ENCODE measurements around the gene SORCS3.

Gene SORCS3

GRCh38 chr10:105026566-105026965, 385.5 kb downstream of the SORCS3 start:
- no peak for DNase-seq

DNA sequence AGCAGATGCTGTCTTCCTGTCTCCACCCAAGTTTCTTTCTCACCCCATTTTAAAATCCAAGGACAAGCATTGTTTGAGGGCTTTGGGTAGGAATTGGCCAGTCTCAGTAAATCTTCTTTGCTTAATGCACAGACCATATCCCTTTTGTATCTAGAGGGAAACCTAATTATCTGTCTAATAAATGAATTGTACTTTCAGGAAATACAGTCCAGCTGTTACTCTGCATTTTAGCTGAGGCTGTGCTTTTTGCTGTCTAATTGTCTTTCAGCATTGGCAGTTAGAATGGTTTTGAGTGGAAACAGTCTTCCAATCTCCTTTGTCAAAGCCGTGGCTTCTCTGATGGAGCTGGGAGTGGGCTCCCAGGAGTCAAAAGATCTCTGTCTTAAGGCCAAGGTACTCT, 388.2 kb downstream of the SORCS3 start:
- no peak for DNase-seq

DNA sequence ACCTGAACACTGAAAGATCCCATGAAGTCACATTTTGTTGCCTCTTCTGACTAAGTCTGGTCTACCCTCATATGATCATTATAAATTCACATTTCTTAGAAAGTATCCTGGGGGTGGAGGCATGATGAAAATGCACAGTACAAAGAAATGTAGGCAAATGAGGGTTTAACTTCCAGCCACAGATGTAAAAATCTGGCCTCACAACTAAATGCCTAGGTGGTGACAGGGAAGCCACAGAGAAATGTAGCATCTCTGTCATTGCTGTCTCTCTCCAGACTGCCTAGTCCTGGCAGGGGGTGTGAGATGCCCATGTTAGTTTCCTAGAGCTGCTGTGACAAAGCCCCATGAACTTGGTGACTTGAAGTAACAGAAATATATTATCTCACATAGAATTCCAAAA, 395.9 kb downstream of the SORCS3 start:
- no peak for DNase-seq

GRCh38 chr10:105041956-105042355, 400.9 kb downstream of the SORCS3 start:
- DNase-seq = no peak

DNA sequence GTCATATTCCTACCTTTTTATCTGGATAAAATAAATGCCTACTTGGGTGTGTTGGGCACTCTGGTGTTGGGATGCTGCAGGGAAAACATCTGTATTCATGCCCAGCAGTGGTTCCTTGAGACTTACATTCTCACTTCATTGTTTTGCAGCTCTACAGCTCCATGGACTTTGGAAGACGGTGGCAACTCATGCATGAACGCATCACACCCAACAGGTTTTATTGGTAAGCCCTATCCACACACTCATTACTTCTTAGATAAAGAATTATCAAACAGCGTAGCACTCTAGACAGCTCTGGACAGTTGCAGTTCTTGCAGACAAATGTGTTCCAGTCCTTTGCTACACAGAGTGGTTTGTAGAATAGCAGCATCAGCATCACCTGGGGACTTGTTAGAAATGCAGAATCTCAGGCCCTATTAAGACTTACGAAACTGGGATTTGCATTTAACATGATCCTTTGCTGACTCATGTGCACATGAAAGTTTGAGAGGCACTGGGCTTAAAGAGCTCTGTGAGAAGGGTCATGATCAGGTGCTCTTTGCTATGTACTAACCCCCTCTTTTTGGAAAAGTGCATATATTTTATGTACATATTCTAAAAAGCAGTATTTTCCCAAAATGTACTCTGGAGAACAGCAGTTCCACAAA, 401.9 kb downstream of the SORCS3 start:
- DNase-seq = no peak

DNA sequence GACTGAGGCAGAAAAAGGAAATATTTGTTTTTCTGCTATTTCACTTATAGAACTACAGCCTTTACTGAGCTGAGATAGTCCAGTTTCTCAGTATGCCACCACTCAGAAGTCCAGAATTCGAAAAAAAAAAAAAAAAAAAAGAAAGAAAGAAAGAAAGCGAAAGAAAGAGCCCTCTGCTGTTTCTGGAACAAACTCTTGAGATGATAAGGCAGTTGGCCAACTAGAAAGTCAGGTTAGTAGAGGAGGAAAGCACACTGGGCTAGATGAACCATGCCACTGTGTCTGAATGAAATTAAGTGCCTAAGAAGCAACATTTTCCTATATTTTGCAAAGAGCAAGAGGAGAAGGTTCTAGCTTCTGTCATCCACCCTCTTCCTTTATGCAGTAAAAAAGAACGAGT, 403.8 kb downstream of the SORCS3 start:
- no peak for DNase-seq

GRCh38 chr10:105056413-105056812, 415.3 kb downstream of the SORCS3 start:
- no peak for DNase-seq

DNA sequence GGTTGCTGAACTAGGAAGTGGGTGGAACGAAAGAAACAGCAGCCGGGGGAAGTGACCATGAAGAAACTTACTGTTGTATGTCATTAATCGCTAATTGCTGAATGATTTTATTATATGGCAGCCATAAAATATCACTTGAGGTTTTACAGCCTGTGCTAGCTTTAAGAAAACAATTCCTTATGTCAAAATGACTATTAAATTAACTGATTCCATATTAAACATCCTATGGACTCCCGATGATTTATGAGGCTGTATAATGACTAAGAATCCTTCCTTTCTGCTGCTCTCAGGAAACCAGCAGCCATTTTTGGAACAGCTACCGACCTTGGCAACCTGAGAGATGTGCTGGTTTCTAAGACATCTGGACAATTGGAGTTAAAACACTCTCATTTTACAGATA, 421.9 kb downstream of the SORCS3 start:
- no peak for DNase-seq

GRCh38 chr10:105063796-105064195, 422.7 kb downstream of the SORCS3 start:
- DNase-seq = no peak

GRCh38 chr10:105068497-105068896, 427.4 kb downstream of the SORCS3 start:
- DNase-seq = no peak

DNA sequence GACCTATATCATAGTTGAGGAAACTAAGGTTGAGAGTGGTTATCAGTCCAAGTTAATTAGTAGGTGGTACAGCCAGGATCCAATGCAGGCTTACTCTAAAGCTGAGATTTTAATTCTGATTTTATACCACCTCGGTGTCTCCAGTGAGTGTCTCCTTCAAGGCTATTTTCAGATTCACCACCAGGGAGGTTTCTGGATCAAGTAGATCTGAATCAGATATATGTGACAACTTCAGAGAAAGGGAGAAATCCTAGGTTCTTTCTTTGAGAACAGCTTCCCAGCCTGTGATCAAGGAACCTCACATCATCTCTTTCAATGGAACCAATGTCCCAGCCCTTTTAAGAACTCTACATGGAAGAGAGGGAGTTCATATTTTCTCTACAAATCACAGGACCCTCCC, 429.2 kb downstream of the SORCS3 start:
- no peak for DNase-seq

DNA sequence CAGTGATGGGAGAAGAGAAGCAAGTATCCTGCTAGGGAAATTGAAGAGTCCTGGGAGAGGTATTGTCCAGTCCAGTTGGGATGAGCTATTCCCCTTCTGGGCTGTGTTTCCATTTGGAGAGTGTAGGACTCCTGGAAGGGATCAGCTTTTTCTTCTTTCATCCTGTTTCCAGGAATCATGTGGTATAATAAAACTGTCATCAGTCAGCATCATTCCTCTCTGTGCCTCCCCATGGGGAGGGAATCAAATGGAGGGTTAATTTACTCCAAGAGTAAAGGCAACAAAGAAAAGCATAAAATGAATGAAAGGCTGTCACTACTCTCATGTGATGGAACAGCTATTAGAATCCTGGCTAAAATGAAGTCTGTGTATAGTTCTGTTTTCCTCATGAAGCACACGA, 429.9 kb downstream of the SORCS3 start:
- no peak for DNase-seq

- no peak for DNase-seq
These were observed 430.9 kb downstream of the SORCS3 start for GRCh38 chr10:105071980-105072379.

DNA sequence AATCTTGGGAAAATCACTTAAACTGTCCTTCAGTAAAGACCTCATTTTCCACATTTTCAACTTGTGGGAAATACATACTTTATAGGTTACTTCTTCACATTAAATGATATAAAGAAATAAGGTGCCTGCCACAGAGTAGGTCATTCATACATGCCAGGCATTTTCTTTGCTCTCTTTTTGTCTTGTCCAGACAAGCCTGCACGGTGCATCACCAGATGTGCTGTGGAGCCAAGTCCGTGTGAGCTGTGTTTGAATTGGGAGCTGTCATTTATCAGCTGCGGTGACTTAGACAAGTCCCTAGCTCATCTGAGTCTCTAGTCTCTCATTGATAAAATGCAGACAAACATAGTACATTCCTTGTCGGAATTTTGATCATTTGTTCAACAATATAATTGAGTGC, 432.9 kb downstream of the SORCS3 start:
- DNase-seq = no peak

DNA sequence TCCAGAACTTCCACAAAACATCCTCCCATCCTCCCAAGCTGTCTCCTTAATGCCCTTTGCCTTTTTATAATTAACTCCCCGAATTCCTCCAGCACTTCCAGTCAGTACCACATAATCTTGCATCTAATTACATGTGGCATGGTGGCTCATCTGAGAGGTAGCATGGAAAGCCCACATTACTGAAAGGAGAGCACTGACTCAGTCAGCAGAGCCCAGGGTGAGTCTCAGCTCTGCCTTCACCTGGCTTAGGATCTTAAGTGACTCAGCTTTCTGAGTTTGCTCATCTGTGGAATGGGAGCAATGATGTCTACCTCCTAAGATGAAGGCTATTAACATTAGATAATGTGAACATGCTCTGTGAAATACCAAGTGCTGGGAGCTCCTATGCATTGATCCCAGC, 433.9 kb downstream of the SORCS3 start:
- no peak for DNase-seq

DNA sequence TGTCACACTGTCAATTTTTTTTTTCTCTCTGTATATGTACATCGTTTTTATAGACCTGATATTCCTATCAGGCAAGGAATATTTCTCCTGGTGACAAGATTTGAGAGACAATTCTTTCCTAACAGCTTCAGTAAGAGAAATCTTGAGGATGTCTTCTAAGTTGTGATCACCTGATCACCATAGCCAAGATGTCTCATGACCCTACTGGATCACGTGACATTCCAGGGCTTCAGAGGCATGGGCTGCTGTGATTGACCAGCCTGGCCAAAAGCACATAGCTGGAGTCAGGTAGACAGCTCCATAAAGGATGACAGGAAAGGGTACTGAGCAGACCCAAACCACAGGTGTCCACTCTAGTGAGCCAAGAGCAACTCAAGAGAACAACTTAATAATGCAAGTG, 444.9 kb downstream of the SORCS3 start:
- no peak for DNase-seq

DNA sequence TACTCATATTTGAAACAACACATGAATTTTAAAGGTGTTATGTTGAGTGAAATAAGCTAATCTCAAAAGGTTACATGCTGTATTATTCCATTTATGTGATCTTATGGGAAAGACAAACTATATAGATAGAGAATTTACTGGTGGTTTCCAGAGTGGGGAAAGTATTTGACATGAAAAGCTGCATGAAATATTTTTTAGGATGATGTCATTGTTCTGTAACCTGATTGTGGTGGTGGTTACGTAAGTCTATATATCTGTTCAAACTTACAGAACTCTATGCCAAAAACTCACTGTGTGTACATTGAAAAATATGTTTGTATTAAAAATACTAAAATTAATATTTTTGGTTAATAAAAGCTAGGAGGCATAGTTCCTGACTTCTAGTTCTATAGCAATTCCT, 453.0 kb downstream of the SORCS3 start:
- DNase-seq = no peak

GRCh38 chr10:105096316-105096715, 455.2 kb downstream of the SORCS3 start:
- DNase-seq = no peak

GRCh38 chr10:105102977-105103376, 461.9 kb downstream of the SORCS3 start:
- DNase-seq = no peak

DNA sequence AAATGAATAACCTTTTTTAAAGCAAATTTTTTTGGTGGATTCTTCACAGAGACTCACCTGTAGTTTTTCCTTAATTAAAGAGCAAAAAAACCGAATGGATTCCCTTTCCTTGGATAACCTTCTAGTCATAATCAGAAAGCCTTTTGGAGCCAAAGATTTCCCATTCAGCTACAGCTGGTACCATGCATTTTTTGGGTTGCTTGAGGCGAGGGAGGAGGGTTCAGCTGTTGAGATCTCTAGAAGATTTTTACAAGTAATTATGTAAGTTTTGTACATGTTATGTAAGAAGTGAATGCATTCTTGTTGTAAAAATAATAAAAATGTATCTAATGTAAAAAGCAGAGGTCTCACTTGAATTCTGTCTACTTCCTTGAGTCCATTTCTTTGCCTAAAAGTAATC, 463.2 kb downstream of the SORCS3 start:
- DNase-seq = no peak

GRCh38 chr10:105109164-105109563, 468.1 kb downstream of the SORCS3 start:
- no peak for DNase-seq

- DNase-seq = no peak
These were observed 471.8 kb downstream of the SORCS3 start for GRCh38 chr10:105112862-105113261.

- no peak for DNase-seq
These were observed 472.6 kb downstream of the SORCS3 start for GRCh38 chr10:105113666-105114065.

DNA sequence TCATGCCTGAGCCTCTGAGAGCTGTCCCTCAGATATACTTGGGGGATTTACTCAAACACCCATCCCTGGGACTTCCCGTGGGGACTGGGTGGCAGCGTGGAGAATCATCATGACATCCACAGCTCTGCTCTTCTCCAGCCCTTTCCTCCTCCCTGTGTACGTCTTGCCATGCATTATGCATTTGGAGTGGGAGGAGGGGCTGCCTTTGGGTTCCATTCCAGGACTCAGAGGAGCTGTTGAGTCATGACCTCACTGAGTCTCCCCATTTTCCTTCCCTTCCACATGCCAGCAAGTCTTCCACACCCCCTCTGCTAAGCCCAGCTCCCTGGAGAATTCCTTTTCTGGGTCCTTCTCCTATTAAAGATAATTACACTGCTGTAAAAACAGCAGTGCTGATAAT, 480.7 kb downstream of the SORCS3 start:
- no peak for DNase-seq

GRCh38 chr10:105128111-105128510, 487.0 kb downstream of the SORCS3 start:
- DNase-seq = no peak

DNA sequence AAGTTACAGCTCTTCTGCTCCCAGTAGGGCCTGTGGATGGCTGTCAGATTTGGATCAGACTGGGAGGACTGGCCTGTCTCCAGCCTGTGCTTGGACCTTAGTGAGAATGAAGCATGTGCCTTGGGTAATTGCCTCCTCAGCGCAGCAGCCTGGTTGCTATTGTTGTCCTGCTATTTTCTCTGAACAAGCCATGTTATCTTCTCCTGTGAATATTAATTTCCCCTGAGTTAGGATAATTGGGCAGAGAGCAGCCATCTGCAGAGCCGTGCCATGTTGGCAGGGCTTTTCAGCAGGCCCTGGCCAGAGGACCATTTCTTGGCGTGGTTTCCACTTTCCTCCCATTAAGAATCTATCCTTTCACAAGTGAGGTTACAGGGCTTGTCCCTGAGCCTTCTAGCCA, 497.3 kb downstream of the SORCS3 start:
- no peak for DNase-seq
